ENCODE measurements around the gene DCK.

- TF ChIP-seq, protein P1, sequence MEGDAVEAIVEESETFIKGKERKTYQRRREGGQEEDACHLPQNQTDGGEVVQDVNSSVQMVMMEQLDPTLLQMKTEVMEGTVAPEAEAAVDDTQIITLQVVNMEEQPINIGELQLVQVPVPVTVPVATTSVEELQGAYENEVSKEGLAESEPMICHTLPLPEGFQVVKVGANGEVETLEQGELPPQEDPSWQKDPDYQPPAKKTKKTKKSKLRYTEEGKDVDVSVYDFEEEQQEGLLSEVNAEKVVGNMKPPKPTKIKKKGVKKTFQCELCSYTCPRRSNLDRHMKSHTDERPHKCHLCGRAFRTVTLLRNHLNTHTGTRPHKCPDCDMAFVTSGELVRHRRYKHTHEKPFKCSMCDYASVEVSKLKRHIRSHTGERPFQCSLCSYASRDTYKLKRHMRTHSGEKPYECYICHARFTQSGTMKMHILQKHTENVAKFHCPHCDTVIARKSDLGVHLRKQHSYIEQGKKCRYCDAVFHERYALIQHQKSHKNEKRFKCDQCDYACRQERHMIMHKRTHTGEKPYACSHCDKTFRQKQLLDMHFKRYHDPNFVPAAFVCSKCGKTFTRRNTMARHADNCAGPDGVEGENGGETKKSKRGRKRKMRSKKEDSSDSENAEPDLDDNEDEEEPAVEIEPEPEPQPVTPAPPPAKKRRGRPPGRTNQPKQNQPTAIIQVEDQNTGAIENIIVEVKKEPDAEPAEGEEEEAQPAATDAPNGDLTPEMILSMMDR (IDR thresholded peaks at IDR 0.05; ENCODE audit: poor library complexity): no peak
- TF ChIP-seq EZH2 (IDR thresholded peaks at IDR 0.05; ENCODE audit: borderline replicate concordance): no peak
- no peak for TF ChIP-seq EZH2phosphoT487 (IDR thresholded peaks at IDR 0.05; ENCODE audit: low read depth, severe bottlenecking, unreplicated experiment)
Observed at GRCh38 chr4:71029504-71029903, 36.1 kb downstream of the DCK start.
